Stimulated activated CD8-positive, alpha-beta memory T cell treated with anti-CD3 and anti-CD28 coated beads, Interleukin-15, amount 100 ng/mL, for 48 hours (primary cell): ENCODE measurements around the gene SLC8A1.

Source experiments
- DNase-seq, 2 donors: peaks; one replicate each; pipeline ENCODE4 v3.0.0-alpha.2; 2020; ENCODE audit warnings: low read depth in 2 of 2

SLC8A1 gene

DNA sequence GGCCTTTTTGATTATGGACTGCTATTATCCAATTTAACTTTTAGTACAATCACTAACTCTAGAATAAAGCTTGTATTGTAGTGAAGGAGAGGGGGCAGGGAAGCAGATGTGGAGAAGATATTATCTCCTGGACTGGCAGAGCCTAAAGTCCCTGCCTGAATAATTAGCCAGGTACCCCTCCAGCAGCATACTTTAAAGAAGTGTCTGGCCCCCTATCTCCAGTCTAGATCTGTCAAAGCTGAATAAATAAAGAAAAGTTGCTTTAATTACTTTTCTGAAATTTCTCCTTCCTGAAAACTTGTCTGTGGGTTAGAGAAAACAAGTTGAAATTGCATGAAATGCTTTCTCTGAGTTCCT lies 258.2 kb downstream of the SLC8A1 start:
- DNase-seq, result no peak

DNA sequence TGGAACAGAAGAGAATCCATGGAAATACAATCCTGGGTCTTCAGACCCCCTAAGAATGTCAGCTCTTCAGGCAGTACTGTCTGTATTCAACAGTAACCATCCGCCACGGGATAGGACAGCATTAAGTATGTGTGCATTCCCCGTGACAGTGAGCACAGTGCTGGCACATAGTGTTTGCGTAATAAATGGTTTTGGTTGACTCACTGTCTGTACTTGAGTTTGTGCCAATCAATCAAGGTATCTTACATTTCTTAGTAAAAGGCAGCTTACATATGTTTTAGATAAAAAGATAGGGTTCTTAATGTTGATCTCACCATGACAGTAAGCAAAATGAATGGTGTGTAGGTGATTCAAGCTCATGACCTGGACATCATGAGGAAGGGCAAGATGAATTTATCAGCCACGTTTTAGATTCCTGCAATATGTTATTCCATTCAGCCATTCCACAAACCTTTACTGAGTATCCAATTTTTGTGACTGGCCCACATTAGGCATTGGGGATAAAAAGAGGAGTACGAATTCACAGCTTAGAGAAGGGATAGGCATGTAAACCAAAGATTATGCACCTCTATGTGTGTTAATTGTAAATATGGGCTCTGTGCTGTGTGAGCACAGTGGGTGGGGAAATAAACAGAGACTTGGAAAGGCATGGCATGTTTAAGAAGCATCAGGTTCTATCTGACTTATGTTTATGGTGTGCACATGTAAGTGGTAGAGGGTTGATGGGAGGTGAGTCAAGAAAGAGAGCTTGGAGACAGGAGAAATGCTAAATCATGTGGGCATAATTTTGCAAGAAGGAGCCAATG lies 258.8 kb downstream of the SLC8A1 start:
- DNase-seq, result no peak

DNA sequence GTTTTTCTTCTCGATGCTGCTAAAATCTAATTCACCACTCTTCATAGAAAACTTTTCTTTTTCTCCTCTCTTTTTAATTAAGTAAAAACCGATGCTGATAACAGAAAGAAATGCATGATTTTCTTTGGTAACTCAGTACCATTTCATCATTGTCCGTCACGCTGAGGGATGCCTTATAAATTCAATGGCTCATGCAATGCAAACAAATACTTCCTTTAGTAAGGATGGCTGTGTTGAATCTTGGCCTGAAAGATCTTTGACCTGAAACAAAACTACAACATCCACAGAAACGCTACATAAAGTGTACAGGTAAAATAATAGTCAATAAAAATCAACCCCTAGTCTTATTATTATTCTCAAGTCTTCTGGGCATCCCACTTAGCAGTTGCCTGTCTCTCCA lies 261.4 kb downstream of the SLC8A1 start:
- DNase-seq, result no peak

DNA sequence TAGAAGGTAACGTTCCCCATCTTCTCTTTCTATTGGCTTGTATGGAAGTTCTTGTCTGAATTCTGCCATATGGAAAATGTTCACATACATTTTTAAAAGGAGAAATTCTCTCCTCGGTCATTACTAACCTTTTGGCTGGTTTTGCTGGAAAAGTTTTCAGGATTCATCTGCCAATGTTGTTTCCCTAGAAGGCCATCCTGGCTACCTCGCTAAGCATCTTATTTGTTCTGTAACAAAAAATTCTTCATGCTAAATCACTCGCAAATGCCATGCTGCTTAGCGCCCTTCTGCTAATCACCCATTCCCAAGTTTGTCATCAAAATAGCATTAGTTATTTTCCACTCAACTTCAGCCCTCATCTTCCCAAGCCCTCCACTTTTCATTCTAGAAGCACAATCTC lies 262.0 kb downstream of the SLC8A1 start:
- DNase-seq, result no peak

DNA sequence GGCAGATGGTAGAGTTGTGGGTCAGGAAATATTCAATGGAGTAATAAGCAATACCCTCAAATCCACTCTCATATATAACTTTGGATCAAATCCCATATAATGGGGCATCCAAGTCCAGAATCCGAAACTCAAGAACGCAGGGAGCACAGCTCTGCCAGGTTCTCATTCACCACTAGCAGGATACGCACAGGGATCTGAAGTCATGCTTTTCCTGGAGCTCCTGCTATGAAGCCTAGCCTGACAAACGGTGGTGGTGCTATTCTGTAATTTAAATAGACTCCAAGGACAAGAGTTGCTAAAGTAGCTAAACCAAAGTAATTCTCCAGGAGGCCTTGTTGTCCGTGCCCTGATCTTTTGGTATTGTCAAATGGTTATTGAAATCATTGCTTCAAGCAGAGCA lies 264.8 kb downstream of the SLC8A1 start:
- DNase-seq, result no peak

DNA sequence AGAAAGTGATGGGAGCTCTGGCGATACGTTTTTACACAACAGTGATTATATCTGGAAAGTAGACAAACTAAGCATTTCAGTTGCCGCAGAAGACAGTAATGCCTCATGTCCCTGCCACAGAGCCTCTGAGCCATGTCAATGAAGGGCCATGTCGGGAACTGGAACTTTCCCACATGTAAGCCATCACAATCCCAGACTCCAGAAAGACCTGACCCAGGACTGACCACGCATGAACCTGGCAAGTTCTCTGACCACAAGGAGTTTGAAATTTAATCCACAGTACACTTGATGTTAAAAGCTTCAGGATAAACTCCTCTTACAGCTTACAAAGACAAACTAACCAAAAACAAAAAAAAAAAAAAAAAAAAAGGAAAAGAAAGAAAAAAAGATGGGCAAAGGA lies 267.3 kb downstream of the SLC8A1 start:
- no peak for DNase-seq

DNA sequence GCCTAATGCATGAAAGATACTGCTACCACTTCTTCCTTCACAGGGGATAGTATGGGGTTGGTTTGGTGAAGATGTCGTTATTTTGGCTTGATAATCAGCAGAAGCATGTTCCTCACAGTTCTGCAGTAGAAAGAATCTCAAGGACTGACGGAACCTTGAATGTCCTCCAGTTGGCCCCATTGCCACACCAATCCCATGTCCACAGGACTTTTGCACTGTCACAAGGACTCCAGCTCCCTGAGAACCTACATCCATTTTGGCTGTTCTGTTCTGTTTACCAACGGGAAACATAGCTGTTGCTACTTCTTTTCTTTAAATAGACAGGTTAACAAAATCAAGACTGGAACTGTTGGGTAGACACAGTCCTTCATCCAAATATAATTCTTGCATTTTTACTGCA lies 270.0 kb downstream of the SLC8A1 start:
- no peak for DNase-seq

DNA sequence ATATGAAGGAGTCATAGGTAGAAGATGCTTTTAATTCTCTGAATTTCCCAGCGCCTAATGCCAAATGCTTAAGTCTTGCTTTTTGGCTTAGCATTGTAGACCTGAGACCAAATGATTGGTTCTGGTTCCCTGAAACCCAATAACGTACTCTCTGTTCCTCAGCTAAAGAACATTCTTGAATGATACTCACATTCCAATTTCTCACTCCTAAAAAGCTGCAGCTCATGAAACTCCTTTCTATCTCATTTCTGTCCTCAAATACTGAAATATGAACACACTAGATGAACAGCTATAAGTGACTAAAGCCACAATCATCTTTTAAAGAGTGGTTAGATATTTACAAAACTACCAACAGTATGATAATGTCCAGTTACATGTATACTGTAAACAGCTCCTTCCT lies 272.1 kb downstream of the SLC8A1 start:
- no peak for DNase-seq

DNA sequence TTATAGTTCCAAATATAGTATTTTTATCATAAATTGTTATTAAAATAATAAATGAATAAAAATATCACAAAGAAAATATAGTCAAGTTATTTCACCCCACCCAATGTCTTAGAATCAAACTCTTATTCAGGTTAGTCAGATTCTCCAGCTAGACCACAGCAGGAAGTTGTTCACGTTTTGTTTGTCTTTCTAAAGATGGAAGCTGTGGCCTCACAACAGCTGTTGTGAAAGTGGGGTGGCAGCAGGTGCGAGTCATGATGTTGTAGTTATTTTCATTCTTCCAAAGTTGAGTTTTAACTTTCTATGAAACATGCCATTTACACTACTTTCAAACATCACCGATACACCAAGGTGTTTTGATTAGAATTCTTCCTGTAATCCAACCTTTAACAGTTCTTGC lies 272.9 kb downstream of the SLC8A1 start:
- no peak for DNase-seq

DNA sequence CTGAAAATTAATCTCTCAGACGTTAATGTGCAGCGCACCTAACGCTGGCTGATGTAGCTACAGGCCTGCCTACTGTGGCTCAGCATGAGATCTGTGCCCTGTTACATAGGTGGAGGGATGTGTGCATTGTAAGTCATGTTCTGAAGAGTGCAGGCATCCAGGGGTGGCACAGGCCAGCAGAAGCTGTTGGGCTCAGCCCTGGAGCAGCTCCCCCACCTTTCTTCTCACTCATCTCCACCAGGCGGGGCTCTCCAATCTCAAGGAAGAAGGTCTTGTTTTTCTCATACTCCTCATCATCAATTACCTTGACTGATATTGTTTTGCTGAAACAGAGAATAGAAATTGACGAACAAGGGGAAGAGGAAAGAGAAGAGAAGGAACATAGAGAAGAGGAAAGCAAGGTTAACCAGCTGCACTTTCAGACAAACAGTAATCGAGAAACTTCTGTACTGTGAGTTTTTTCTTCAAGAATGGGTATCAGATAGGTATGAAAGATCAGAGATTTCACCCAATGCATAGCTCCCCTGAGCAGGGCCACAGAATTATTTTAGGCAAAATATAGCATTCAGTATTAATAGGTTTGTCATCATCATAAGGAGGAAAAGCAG lies 273.6 kb downstream of the SLC8A1 start:
- no peak for DNase-seq

DNA sequence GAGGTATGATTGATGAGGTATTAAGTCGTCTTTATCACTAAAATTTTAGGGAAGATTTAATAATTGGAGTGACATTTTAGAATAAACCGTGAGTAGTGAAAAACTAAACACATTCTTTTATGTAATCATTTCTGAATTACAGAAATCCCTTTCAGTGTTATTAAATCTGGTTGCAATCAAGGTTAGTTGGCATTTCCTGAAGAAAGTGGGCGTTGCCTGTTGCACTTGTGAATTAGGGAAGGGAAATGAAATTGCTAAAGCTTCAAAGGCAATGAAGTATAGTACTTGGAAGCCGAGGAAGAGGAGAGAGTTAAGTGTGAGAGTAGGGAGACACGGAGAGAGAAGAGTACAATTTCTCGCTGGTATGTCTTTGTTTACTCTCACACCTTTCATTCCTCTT lies 274.5 kb downstream of the SLC8A1 start:
- DNase-seq, result no peak

DNA sequence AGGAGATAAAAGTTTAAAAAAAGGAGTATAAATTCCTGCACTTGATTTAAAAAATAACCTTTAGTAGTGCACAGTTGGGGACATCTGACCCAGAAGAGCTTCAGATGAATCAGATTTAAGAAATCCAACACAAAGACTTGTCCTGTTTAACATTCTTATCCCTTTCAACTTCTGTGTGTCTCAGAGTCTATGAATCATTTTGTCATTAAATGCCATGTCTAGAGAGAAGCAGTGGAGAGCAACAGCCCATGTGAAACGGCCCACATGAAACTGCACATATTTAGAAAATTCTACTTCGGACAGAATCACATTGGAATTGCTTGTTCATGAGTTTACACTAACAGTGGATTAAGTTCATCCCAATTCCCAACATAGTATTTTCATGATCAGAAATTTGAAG lies 278.6 kb downstream of the SLC8A1 start:
- no peak for DNase-seq

DNA sequence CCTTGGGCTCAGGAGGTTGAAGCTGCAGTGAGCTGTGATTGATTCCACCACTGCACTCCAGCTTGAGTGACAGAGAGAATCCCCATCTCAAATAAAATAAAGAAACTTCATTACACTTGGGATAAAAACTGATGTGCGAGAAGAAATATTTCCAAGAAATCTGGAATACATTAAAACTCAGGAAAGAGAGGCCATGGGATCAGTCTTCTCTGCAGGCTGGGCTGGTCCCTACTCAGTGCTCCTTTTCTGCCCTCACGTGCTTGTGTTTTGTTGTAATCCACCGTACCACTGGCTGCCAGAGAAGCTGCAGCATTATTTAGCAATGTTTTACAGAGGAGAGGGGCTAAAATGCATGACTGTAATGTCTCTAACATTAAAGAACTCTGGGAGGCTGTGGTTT lies 282.0 kb downstream of the SLC8A1 start:
- no peak for DNase-seq

DNA sequence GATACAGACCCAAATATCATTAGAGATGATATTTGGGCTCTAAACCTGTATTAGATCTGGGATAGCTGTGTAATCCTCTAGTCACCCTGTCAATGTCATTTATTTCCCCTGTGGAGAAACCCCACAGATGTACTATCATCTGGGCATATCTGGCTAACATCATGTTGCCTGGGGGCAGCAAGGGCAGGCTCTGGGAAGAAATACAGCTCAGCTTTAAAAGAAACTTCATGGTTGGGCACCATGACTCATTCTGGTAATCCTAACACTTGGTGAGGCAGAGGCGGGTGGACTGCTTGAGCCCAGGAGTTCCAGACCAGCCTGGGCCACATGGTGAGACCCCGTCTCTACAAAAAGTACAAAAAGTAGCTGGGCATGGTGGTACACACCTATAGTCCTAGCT lies 282.5 kb downstream of the SLC8A1 start:
- no peak for DNase-seq

DNA sequence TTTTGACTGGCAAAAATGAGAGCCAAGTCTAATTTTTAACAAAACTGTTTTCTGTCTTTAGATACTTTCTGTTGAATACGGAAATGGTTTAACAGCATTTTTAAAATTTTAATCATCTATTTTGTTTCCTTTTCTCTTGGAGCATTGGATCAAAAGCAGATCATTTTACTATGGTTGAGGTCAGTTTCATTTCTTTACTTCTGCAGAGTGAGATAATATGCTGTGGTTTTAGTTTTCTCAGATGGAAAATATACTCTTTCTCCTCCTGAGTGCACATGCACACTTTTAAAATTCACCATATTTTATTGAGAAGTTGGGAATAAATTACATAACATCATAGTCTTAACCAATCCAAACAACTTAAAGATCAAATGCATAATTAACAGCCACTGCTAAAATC lies 283.3 kb downstream of the SLC8A1 start:
- no peak for DNase-seq

DNA sequence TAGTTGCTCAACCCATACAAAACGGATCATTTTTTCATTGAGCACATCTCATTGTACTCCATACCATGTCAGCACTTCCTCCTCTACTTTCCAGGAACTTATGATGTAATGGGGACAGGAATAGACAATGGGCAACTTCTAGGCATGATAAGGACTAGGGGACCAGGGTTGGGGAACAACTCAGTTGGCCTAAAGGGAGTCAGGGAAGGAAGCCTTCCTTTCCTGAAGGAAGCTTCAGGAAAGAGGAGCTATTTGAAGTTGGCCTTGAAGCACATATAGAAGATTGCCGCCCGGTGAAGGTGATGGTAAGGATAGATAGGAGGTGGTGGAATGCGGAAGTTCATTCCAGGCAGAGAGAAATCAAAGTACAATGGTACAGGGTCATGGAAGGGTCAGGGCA lies 283.9 kb downstream of the SLC8A1 start:
- DNase-seq, result no peak

DNA sequence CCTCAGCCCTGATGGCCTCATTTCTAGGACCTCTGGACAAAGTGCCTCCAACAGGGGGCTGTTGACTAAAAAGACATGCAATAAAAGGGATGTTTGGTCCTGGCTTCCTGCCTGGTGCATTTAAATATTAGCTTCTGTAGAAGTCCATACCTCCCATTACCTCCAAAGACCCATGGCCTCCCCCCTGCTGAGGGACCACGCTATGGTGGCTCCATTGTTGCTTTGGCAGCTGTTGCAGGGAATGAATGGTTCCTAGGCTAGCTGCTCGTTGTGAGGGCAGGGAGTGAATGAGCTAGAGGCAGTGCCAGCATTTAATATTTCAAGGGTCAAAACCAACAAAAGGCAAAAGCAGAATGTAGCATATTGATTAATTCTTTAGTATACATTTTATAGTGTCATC lies 285.9 kb downstream of the SLC8A1 start:
- DNase-seq, result no peak

DNA sequence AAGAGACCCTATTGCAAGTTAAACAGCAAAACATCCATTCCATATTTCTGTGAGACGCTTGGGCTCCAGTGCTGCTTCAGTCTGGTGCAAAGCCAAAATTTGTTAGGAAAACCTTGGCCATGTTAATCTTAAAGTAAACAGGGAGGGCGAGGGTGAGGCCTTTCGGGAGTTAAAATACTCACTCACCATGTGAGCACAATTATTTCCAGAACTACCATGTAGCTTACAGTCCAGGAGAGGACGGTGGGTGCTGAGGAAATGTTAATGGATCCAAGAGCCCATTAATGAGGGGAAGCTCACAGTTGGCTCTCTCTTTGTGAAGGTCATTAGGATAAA lies 286.4 kb downstream of the SLC8A1 start:
- no peak for DNase-seq

DNA sequence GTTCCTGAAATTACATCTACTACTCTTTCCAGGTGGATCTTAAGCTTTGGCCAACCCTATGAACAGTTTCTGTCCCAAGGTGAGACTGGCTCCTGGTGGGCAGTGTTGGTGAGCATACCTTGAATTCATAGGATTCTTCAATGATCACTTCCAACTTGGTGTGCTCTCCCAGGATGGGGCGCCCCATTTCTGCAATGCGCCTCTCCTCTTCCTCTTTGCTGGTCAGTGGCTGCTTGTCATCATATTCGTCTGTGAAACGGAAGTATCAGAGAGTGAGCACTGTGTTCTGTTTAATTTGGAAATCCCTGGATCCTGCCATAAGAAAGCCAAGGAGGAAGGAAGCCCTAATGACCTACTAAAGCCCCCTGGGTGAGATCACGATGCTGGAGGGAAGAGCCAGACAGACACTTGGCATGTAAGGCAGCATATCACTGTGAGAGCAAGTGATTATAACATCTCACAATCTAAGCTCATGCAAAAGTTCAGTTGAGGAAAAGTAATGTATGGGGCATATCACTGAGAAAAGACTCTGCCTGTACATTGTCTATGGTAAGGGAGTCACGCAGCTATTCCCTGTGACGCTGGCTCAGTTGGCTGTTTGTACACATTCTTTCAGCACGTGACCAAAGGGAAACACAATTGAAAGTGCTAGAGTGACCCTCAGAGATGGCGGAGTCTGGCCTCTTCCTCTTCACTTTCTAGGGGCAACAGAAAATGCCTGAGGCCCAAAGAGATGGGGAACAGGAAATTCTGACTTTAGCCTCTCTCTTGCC lies 287.0 kb downstream of the SLC8A1 start:
- no peak for DNase-seq

DNA sequence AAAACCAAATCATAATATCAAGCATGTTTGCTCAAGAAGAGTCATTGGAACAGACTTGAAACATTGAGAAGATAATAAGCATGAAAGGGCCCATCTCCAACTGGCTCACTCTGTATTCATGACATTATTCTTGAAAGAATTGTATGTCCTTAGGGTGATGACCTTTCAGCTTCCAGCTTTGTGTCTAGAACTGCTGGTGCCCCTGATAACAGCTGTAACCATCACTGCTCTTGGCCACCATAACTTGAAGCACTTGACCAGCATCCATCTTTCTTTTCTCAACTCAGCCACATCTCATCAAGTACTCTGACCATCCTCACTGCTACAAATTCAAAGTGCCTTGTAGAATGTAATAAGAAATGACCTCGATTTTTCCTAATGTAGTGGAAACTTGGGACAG lies 289.9 kb downstream of the SLC8A1 start:
- no peak for DNase-seq

DNA sequence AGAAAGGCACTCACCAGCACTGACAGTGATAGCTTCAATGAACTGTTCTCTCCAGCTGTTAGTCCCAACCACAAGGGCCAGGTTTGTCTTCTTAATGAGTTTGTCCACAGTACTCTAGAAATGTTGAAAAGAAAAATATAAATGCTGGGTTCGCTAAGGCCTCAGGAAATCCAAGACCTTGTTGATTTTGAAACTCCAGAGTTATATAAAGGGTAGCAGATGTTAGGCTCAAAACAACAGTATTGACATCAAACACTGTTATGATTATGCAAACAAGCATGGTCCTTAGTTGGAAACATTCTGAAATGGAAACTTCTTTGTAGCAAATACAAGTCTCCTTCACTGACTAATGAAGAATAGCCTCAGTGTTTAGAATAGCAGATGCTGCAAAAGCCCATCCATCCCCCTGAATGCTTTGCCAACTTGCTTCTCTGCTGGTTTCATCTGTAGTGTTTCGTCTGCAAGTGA lies 291.1 kb downstream of the SLC8A1 start:
- DNase-seq, result no peak

DNA sequence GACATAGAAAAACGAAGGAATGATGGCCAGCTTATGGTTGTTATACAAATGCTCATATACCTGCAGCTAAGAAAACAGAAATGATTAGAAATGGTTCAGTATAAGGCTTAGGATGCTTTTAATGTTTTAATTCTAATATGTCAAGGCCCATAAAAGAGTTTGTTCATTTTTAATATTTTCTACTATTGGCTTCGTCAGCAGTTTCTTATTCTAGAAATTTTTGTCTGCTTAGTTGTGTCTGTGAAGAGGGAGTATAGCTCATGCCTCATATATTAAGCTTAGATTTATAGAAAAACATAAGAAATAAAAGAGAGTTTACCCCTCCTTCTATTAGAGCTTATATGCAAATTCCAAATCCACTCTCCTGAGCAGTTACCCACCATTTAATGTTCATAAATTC lies 292.6 kb downstream of the SLC8A1 start:
- DNase-seq, result no peak

DNA sequence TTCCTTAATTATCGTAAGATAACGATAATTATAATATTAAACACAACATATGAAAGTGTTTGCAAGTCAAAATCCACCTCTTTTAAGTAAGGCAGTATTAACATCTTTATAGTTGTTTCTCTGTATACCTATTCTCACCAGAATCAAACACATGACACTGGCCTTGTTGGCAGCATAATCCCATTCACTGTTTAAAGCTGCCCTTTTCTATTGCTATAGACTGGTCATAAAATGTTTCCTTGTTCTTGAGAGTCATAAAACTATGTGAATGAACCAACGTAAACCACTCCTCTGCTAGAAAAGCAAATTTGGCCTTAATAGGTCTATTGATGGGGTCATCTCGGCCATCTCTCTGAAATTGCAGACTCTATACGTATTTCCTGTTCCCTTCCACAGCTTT lies 293.1 kb downstream of the SLC8A1 start:
- no peak for DNase-seq
